Measurements from ENCODE around the gene TTF1. TPM values are rescaled to one million over a fixed set of nuclear protein-coding genes. Genes with fewer than 3 reads are reported as not detected.

TTF1 gene
- total RNA-seq, 4 donors from 2014 or later: 6.4 to 14.2 (median 9.4) TPM

GRCh38 chr9:132447902-132448301 is 41.3 kb upstream of the TTF1 start:
- in situ Hi-C loops (cut with MboI; ENCODE audit: low pct_ligation_motif_present in 1 of 4, low pct_unique_long_range_greater_than_20kb in 1 of 4, low sequenced_read_pairs in 3 of 4) (loop anchor here in 1 of 4 donors (25.0 kb wide), 1 partner anchor 311 kb away; no protein-coding TSS in a partner anchor), intact Hi-C loops (cut with DNase I; ENCODE audit: low total_unique reads) (no loop called here)
- no peak overlapping the region for H3K27ac ChIP-seq
- H3K4me3 ChIP-seq: no peak overlapping the region
- WGBS, 2 donors (ENCODE audit: low coverage in 1 of 2): 69 to 86% methylated on average over 2 to 4 of the region's 4 CpGs
- H3K36me3 ChIP-seq: no peaks in the 10 kb centered on the region
- no peaks in the 10 kb centered on the region for H3K4me1 ChIP-seq
- no peaks in the 10 kb centered on the region for H3K9me3 ChIP-seq
- no peak for DNase-seq
- TF ChIP-seq CTCF (IDR thresholded peaks at IDR 0.05) (no peak), POLR2AphosphoS5 (IDR thresholded peaks at IDR 0.05) (no peak), POLR2A (IDR thresholded peaks at IDR 0.05) (no peak), EP300 (IDR thresholded peaks at IDR 0.05; ENCODE audit: low read depth) (no peak)
- H3K27me3 ChIP-seq: peaks cover 43% of the 10 kb centered on the region

- 66% methylated on average over 20 of the region's 20 CpGs; no CpG with 5 or more reads in 1 of the 2 donors for WGBS, 2 donors (ENCODE audit: low coverage in 1 of 2)
Observed at GRCh38 chr9:132447346-132447745, 40.7 kb upstream of the TTF1 start.

GRCh38 chr9:132446887-132447286 is 40.2 kb upstream of the TTF1 start:
- WGBS, 2 donors (ENCODE audit: low coverage in 1 of 2): 96 to 100% methylated on average over 3 of the region's 3 CpGs
- no peak overlapping the region for H3K27ac ChIP-seq
- in situ Hi-C loops (cut with MboI; ENCODE audit: low pct_ligation_motif_present in 1 of 4, low pct_unique_long_range_greater_than_20kb in 1 of 4, low sequenced_read_pairs in 3 of 4): loop anchor here in 1 of 4 donors (25.0 kb wide), 1 partner anchor 310 kb away; no protein-coding TSS in a partner anchor
- H3K27me3 ChIP-seq: peaks cover 46% of the 10 kb centered on the region
- no peaks in the 10 kb centered on the region for H3K4me1 ChIP-seq
- intact Hi-C loops (cut with DNase I; ENCODE audit: low total_unique reads): no loop called here
- no peak overlapping the region for H3K4me3 ChIP-seq
- no peak for TF ChIP-seq EP300 (IDR thresholded peaks at IDR 0.05; ENCODE audit: low read depth)
- TF ChIP-seq POLR2AphosphoS5 (IDR thresholded peaks at IDR 0.05): no peak
- no peak for TF ChIP-seq CTCF (IDR thresholded peaks at IDR 0.05)
- no peaks in the 10 kb centered on the region for H3K36me3 ChIP-seq
- no peaks in the 10 kb centered on the region for H3K9me3 ChIP-seq
- DNase-seq: no peak

More at GRCh38 chr9:132447346-132447745, 40.7 kb upstream of the TTF1 start:
- Histone ChIP-seq H3K9me3 (no peaks in the 10 kb centered on the region), H3K36me3 (no peaks in the 10 kb centered on the region), H3K4me3 (no peak overlapping the region), H3K4me1 (no peaks in the 10 kb centered on the region), H3K27ac (no peak overlapping the region), H3K27me3 (peaks cover 43% of the 10 kb centered on the region)
- in situ Hi-C loops (cut with MboI; ENCODE audit: low pct_ligation_motif_present in 1 of 4, low pct_unique_long_range_greater_than_20kb in 1 of 4, low sequenced_read_pairs in 3 of 4) (loop anchor here in 1 of 4 donors (25.0 kb wide), 1 partner anchor 310 kb away; no protein-coding TSS in a partner anchor), intact Hi-C loops (cut with DNase I; ENCODE audit: low total_unique reads) (no loop called here)
- DNase-seq: no peak
- TF ChIP-seq CTCF (IDR thresholded peaks at IDR 0.05): no peak
- TF ChIP-seq POLR2AphosphoS5 (IDR thresholded peaks at IDR 0.05): no peak
- no peak for TF ChIP-seq EP300 (IDR thresholded peaks at IDR 0.05; ENCODE audit: low read depth)
- no peak for TF ChIP-seq POLR2A (IDR thresholded peaks at IDR 0.05)

- H3K27ac ChIP-seq: no peak overlapping the region
- peaks cover 68% of the 10 kb centered on the region for H3K27me3 ChIP-seq
- no peaks in the 10 kb centered on the region for H3K36me3 ChIP-seq
- TF ChIP-seq EP300 (IDR thresholded peaks at IDR 0.05; ENCODE audit: low read depth) (no peak), CTCF (IDR thresholded peaks at IDR 0.05) (no peak), POLR2A (IDR thresholded peaks at IDR 0.05) (no peak), POLR2AphosphoS5 (IDR thresholded peaks at IDR 0.05) (no peak)
- H3K4me3 ChIP-seq: no peak overlapping the region
- intact Hi-C loops (cut with DNase I; ENCODE audit: low total_unique reads) (no loop called here), in situ Hi-C loops (cut with MboI; ENCODE audit: low pct_ligation_motif_present in 1 of 4, low pct_unique_long_range_greater_than_20kb in 1 of 4, low sequenced_read_pairs in 3 of 4) (loop anchor here in 1 of 4 donors (25.0 kb wide), 1 partner anchor 307 kb away; no protein-coding TSS in a partner anchor)
- WGBS, 2 donors (ENCODE audit: low coverage in 1 of 2): 51 to 86% methylated on average over 2 to 10 of the region's 10 CpGs
- no peaks in the 10 kb centered on the region for H3K4me1 ChIP-seq
- H3K9me3 ChIP-seq: no peaks in the 10 kb centered on the region
- DNase-seq: no peak
Observed at GRCh38 chr9:132443951-132444607, 37.4 kb upstream of the TTF1 start.
